WERI-Rb-1 (cell line): ENCODE data around the gene KCNG1.

Experiments
- DNase-seq: peaks from one replicate; pipeline ENCODE4 v3.0.0-alpha.2; 2020
- H3K27ac ChIP-seq: fragments of 250-450 bp; sonication (Bioruptor Pico); 2 replicates; pipeline ENCODE4 v1.5.1; 2020; ENCODE audit warnings: mild to moderate bottlenecking, moderate library complexity
- H3K27me3 ChIP-seq: fragments of 250-450 bp; sonication (Bioruptor Pico); 2 replicates; pipeline ENCODE4 v1.5.1; 2021; ENCODE audit warnings: mild to moderate bottlenecking, low read depth, moderate library complexity; ENCODE audit not compliant: insufficient read depth, severe bottlenecking
- H3K36me3 ChIP-seq: fragments of 250-450 bp; sonication (Bioruptor Pico); 2 replicates; pipeline ENCODE4 v1.5.1; 2020; ENCODE audit warnings: mild to moderate bottlenecking, moderate library complexity
- H3K4me3 ChIP-seq: 2 replicates; pipeline ENCODE4 v1.5.1; 2011; ENCODE audit warnings: low read depth, mild to moderate bottlenecking, control low read depth, low read length
- H3K9me3 ChIP-seq: fragments of 250-450 bp; sonication (Bioruptor Pico); 2 replicates; pipeline ENCODE4 v1.5.1; 2021; ENCODE audit warnings: mild to moderate bottlenecking, moderate library complexity; ENCODE audit not compliant: severe bottlenecking
- TF ChIP-seq, protein P1 (sequence below): IDR thresholded peaks from 2 replicates; pipeline ENCODE4 v1.5.1; 2011; ENCODE audit warnings: low read depth, mild to moderate bottlenecking, control low read depth, inconsistent platforms, low read length

The KCNG1 gene

DNA sequence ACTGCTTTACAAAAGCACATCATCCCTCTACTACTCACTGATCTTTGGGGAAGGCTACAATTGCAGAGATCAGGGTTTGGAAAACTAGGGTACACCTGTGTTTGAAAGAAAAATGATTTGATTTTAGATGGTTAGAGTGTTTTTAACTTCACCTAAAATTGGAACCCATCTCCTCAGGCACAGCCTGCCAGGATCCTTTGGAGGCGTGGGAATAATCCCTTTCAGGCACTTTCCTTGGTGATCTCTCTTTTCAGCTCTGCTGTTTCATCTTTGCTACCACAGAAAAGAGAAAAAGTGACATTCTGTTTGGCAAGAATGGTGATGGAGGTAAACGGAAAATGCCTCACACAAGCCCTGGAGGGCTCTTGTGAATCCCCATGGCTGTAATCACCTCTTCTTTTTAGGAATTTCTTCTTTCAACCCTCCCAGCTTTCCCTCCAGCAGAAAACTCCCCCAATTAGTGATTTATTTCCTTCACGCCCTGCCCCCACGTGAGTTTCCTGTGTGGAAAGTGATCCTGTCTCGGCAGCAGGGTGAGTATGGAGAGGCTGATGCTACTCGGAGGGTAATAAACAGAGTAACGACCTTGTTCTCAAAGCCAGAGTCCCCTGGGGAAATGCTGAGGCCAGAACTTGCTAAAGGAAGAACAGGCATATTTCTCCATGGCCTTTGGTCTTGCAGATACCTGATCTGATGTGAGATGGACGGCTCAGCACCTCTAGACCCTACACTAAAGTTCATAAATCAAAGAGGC, 9.2 kb downstream of the KCNG1 start:
- Histone ChIP-seq H3K27ac (no peak overlapping the region), H3K36me3 (no peaks in the 10 kb centered on the region), H3K9me3 (no peaks in the 10 kb centered on the region), H3K27me3 (peaks cover 98% of the 10 kb centered on the region), H3K4me3 (no peak overlapping the region)
- TF ChIP-seq, protein P1, sequence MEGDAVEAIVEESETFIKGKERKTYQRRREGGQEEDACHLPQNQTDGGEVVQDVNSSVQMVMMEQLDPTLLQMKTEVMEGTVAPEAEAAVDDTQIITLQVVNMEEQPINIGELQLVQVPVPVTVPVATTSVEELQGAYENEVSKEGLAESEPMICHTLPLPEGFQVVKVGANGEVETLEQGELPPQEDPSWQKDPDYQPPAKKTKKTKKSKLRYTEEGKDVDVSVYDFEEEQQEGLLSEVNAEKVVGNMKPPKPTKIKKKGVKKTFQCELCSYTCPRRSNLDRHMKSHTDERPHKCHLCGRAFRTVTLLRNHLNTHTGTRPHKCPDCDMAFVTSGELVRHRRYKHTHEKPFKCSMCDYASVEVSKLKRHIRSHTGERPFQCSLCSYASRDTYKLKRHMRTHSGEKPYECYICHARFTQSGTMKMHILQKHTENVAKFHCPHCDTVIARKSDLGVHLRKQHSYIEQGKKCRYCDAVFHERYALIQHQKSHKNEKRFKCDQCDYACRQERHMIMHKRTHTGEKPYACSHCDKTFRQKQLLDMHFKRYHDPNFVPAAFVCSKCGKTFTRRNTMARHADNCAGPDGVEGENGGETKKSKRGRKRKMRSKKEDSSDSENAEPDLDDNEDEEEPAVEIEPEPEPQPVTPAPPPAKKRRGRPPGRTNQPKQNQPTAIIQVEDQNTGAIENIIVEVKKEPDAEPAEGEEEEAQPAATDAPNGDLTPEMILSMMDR = no peak
- no peak for DNase-seq

- no peak overlapping the region for H3K27ac ChIP-seq
- no peak overlapping the region for H3K4me3 ChIP-seq
- no peaks in the 10 kb centered on the region for H3K9me3 ChIP-seq
- DNase-seq = no peak
- TF ChIP-seq, protein P1 = no peak
- H3K36me3 ChIP-seq = no peaks in the 10 kb centered on the region
- H3K27me3 ChIP-seq = peaks cover 96% of the 10 kb centered on the region
Observed at GRCh38 chr20:51012357-51012756, 10.6 kb downstream of the KCNG1 start.

DNA sequence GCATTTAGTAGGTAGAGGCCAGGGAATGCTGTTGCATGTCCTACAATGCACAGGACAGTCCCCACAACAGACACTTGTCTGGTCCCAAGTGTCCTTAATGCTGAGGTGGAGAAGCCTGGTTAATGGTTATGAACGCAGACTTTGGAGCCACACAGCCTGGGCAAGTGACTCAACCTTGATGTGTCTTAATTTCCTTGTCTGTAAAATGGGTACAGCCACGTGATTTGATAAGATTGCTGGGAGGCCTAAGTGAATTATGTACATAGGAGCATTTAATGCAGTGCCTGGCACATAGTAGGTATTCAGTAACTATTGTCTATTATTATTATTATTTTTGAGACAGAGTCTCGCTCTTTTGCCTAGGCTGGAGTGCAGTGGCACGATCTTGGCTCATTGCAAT, 11.4 kb downstream of the KCNG1 start:
- no peaks in the 10 kb centered on the region for H3K36me3 ChIP-seq
- no peak overlapping the region for H3K27ac ChIP-seq
- no peak overlapping the region for H3K4me3 ChIP-seq
- peaks cover 96% of the 10 kb centered on the region for H3K27me3 ChIP-seq
- H3K9me3 ChIP-seq = no peaks in the 10 kb centered on the region
- DNase-seq = no peak
- TF ChIP-seq, protein P1 = no peak

DNA sequence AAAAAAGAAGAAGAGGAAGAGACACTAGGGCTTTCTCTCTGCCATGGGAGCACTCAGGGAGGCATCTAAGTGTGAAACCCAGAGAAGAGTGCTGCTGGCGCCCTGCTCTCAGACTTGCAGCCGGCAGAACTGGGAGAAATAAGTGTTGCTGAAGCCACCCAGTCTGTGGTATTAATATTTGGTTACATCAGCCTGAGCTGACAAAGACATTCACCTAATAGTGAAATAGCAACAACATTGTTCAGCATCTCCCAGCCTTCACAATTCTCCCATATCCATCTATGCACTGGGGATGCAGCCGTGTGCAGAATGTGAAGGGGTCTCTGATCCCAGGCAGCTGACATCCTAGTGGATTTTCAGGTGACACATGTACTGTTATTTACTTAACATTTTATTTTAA, 12.0 kb downstream of the KCNG1 start:
- no peak for DNase-seq
- Histone ChIP-seq H3K4me3 (no peak overlapping the region), H3K27ac (no peak overlapping the region), H3K36me3 (no peaks in the 10 kb centered on the region), H3K27me3 (peaks cover 98% of the 10 kb centered on the region), H3K9me3 (no peaks in the 10 kb centered on the region)
- TF ChIP-seq, protein P1 = no peak

- TF ChIP-seq, protein P1 = no peak
- no peak for DNase-seq
- Histone ChIP-seq H3K27ac (no peak overlapping the region), H3K9me3 (no peaks in the 10 kb centered on the region), H3K27me3 (peaks cover 97% of the 10 kb centered on the region), H3K4me3 (no peak overlapping the region), H3K36me3 (no peaks in the 10 kb centered on the region)
Observed at GRCh38 chr20:51010043-51010365, 12.9 kb downstream of the KCNG1 start.
